ENCODE measurements around the gene ACOT13. TPM values are rescaled to one million over a fixed set of nuclear protein-coding genes. Genes with fewer than 3 reads are reported as not detected.
"Not testable (repeated sequence)": the region's sequence is repeated elsewhere in the genome, so short reads cannot be mapped to it uniquely, and the experiment has no call there.

Gene ACOT13
- total RNA-seq, 1 donor from 2014 or later = 24.6 TPM

DNA sequence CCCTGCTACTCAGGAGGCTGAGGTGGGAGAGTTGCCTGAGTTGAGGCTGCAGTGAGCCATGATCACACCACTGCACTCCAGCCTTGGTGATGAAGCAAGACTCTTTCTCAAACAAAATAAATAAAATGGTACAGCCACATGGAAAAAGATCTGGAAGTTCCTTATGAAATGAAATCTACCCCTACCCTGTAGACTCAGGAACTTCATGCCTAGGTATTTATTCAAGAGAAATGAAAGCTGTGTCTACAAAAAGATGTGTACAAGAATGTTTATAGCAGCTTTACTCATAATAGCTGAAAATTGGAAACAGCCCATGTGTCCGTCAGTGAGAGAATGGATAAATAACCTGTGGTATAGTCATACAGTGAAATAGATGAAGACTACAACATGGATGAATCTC, 67.3 kb downstream of the ACOT13 start:
- DNase-seq = no peak
- ATAC-seq = no peak
- no peaks in the 10 kb centered on the region for H3K36me3 ChIP-seq

DNA sequence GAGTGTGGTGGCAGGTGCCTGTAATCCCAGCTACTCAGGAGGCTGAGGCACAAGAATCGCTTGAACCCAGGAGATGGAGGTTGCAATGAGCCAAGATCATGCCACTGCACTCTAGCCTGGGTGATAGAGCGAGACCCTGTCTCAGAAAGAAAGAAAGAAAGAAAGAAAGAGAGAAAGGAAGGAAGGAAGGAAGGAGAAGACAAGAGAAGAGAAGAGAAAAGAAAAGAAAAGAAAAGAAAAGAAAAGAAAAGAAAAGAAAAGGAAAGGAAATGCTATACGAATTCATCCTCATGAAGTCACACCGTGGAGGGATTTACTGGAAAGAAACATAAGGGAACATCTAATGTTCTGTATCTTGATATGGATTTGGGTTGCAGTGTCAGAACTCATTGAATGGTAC, 67.8 kb downstream of the ACOT13 start:
- H3K27me3 ChIP-seq (ENCODE audit: low read depth); H3K4me1 ChIP-seq; DNase-seq; H3K4me3 ChIP-seq; intact Hi-C loops (cut with DNase I); H3K9me3 ChIP-seq; H3K27ac ChIP-seq; ATAC-seq; H3K36me3 ChIP-seq: not testable (repeated sequence)

More for the DNA sequence above, 67.3 kb downstream of the ACOT13 start:
- intact Hi-C loops (cut with DNase I) = no loop called here
- Histone ChIP-seq H3K4me1 (peaks cover 3% of the 10 kb centered on the region), H3K27me3 (ENCODE audit: low read depth) (no peaks in the 10 kb centered on the region), H3K4me3 (no peak overlapping the region), H3K9me3 (peaks cover 9% of the 10 kb centered on the region), H3K27ac (no peak overlapping the region)
- TF ChIP-seq, protein P1, sequence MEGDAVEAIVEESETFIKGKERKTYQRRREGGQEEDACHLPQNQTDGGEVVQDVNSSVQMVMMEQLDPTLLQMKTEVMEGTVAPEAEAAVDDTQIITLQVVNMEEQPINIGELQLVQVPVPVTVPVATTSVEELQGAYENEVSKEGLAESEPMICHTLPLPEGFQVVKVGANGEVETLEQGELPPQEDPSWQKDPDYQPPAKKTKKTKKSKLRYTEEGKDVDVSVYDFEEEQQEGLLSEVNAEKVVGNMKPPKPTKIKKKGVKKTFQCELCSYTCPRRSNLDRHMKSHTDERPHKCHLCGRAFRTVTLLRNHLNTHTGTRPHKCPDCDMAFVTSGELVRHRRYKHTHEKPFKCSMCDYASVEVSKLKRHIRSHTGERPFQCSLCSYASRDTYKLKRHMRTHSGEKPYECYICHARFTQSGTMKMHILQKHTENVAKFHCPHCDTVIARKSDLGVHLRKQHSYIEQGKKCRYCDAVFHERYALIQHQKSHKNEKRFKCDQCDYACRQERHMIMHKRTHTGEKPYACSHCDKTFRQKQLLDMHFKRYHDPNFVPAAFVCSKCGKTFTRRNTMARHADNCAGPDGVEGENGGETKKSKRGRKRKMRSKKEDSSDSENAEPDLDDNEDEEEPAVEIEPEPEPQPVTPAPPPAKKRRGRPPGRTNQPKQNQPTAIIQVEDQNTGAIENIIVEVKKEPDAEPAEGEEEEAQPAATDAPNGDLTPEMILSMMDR (IDR thresholded peaks at IDR 0.05) = no peak

DNA sequence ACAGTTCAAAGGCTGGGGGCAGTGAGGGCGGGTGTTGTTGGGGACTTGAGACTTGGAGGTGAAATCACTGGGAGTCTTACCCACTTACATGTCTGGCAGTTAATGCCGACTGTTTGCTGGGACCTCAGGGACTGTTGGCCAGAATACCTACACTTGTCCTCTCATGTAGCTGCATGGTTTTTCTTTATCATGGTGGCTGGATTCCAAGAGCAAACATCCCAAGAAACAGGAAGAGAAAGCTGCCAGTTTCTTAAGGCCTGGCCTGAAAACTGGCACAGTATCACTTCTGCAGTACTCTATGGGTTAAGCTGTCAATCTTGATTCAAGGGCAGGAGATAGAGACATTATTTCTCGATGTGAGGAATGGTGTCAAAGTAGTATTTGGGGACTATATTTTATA, 71.9 kb downstream of the ACOT13 start:
- Histone ChIP-seq H3K4me1 (peaks cover 11% of the 10 kb centered on the region), H3K36me3 (no peaks in the 10 kb centered on the region), H3K27ac (no peak overlapping the region), H3K27me3 (ENCODE audit: low read depth) (no peaks in the 10 kb centered on the region), H3K4me3 (no peak overlapping the region), H3K9me3 (no peaks in the 10 kb centered on the region)
- no peak for DNase-seq
- ATAC-seq = peak in 1 of 2 donors; percentile 14
- TF ChIP-seq, protein P1 (IDR thresholded peaks at IDR 0.05) = no peak
- intact Hi-C loops (cut with DNase I) = no loop called here

DNA sequence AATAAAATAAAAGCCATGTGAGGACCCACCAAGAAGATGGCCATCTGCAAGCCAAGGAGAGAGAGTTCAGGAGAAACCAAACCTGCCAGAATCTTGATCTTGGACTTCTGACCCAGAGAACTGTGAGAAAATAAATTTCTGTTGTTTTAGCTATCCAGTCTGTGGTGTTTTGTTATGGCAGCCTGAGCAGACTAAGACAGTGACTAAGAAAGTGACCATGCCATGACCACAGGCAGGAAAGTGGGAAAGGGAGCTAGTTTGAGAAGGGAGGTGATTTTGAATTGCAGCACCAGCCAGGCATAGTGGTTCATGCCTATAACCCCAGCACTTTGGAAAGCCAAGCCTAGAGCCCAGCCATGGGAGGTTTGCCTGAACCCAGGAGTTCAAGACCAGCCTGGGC, 74.0 kb downstream of the ACOT13 start:
- Histone ChIP-seq H3K4me1 (peaks cover 16% of the 10 kb centered on the region), H3K9me3 (no peaks in the 10 kb centered on the region), H3K27me3 (ENCODE audit: low read depth) (no peaks in the 10 kb centered on the region), H3K27ac (no peak overlapping the region), H3K36me3 (no peaks in the 10 kb centered on the region), H3K4me3 (no peak overlapping the region)
- DNase-seq = no peak
- TF ChIP-seq, protein P1 (IDR thresholded peaks at IDR 0.05) = no peak
- intact Hi-C loops (cut with DNase I) = no loop called here
- no peak for ATAC-seq

DNA sequence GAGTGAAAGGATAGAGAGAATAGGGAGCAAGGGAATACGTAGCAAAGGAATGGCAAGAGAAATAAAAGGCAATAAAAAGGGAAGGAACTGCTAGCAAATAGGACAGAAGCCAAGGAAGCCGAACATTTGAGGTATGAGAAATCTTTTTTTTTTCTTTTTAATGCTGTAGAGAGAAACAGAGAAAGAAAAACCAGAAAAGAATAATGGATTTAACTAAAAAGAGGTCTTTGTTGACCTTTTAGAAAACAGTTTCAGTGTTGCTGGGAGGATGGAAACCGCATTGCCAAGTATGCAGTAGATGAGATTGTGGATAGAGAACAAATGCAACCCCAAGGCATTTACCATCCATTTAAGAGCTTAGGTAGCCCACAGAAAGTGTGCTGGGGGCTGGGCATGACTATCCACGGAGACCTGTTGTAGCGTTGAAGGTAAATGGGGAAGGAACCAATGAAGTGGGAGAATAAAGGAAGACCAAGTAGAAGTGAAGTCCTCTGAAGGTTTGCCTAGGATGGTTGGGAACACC, 75.4 kb downstream of the ACOT13 start:
- intact Hi-C loops (cut with DNase I) = no loop called here
- Histone ChIP-seq H3K4me3 (no peak overlapping the region), H3K27ac (peak overlapping the region; percentile 50), H3K36me3 (no peaks in the 10 kb centered on the region), H3K4me1 (peaks cover 16% of the 10 kb centered on the region), H3K9me3 (no peaks in the 10 kb centered on the region), H3K27me3 (ENCODE audit: low read depth) (no peaks in the 10 kb centered on the region)
- TF ChIP-seq, protein P1 (IDR thresholded peaks at IDR 0.05) = no peak
- no peak for ATAC-seq
- DNase-seq = no peak

DNA sequence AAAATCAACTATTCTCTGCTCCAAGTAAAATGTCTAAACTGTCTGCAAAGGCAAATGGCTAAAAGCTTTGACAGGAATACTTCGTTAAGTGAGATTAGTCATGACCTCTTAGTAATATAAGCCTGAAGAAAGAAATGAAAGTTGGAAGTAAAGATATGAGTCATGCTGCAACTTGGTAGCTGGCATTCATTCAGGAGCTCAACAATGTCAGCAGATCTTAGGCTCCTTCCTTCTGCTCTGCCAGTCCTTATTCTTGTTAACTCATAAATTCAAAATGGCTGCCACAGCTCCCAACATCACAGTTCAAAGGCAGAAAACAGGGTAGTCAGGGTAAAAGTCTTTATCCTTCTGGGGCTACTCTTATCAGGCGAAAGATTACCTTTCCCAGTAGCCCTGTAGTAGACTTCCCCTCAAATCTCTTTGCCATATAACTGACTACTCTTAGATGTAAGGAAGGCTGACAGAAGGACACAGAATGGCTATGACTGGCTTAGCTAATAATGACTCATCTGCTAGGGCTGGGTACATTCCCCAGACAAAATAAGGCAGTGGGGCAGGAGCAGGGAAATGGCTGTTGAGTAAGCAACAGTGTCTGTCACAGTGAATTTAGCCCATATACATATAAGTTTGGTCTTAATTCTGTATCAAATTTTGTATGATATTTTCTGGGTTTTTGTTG, 76.5 kb downstream of the ACOT13 start:
- Histone ChIP-seq H3K27me3 (ENCODE audit: low read depth) (no peaks in the 10 kb centered on the region), H3K4me3 (no peak overlapping the region), H3K9me3 (no peaks in the 10 kb centered on the region), H3K27ac (peak overlapping the region; percentile 50), H3K36me3 (no peaks in the 10 kb centered on the region), H3K4me1 (peaks cover 16% of the 10 kb centered on the region)
- peak; percentile 70 to 84 for ATAC-seq
- DNase-seq = no peak
- TF ChIP-seq, protein P1 (IDR thresholded peaks at IDR 0.05) = no peak
- intact Hi-C loops (cut with DNase I) = no loop called here

Data from lower lobe of right lung (tissue), 2 donors.